ENCODE data around the gene TSPAN18. TPM values are rescaled to one million over a fixed set of nuclear protein-coding genes. Genes with fewer than 3 reads are reported as not detected.

TSPAN18 gene
- polyA plus RNA-seq, 1 donor = 48.1 TPM

DNA sequence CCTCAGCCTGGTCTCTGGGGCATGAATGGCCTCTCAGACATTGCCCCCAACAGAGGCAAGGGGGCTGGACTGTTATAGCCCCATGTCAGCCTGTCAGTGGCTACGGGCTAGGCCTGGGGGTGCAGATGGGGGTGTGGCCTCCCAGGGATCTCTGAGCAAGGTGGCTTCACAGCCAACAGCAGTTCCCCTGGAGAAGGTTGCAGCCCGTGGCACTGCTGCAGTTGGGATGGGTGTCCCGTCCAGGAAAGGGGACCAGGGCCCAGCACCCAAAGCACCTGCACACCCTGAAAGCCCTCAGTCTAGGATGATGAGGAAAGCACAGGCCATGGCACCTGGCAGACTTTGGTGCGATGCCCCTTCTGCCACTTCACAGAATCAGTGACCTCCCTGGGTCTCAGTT lies 122.7 kb downstream of the TSPAN18 start:
- DNase-seq = no peak

DNA sequence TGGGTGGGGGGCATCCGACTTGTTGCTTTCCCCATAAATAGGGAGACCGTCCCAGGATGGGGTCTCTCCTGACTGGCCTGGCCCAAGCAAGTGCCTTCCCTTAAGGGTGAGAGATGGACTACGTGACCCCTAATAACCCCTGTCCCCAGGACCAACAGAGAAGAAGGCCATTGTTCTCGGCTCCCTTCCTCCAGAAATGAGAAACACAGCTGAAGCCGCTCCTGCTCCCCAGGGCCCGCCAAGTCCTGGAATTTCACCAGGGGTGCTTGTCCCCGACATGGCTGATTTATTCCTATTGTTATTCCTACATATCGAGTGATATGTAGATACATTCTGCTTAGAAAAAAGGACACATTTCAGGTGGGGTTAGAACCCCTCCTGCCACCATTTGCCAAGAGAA lies 123.2 kb downstream of the TSPAN18 start:
- no peak for DNase-seq

DNA sequence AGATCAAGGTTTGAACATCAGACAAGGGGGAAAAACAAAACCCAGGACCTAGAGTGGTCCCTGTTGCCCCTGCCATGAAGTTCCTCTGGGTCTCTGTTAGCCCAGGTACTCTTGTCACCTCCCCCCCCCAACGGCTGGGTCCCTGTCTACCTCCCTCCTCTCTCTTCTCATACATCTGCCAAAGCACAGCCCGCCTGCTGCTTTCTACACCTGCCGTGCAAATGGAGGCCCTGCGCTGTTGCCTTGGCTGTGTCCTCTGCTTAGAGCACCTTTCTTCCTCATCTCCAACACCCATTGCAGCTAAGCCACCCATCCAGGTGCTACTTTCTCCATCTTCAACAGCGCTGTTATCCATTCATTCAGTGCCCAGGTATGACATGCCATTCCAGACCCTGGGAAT lies 124.7 kb downstream of the TSPAN18 start:
- no peak for DNase-seq

DNA sequence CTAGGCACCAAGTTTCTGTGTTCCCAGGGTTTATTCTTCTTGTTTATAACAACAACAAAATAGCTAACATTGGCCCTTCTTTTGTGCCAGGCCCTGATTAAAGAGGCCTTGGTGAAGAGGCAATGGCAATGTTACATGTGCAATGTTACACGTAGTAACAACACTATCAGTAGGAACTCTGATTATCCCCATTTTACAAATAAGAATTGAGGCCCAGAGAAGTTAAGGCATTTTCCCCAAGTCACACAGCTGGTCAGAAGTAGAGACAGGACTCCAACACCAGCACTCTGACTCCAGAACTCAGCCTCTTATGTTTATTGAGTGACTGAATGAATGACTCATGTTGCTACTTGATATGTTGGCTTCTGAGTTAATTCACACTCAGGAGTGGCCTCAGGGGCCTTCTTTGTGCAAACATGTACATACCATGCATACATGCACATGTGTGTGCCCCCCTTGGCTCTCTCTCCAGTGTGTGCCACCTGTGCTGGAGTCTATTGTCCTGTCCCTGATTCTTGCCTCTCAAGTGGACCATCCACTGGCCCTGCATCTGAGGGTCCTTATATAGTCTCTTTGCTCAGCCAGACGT lies 125.5 kb downstream of the TSPAN18 start:
- no peak for DNase-seq

DNA sequence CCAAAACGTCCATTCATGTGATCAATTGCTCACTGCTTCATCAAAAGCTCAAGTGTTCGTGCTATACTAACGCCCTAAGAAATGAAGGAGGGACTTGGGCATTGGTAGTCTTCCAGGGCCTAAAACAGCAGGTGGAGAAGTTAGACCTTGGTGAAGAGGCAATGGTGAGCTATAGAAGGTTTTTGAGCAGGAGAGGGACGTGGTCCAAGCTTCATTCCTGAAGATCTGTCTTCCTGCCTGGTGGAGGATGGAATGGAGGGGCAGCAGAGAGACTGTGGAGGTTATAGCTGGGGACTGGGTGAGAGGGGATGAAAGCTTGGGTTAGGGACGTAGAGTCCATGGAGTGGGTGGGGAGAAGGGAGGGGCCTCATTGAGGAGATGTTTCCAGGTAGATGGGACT lies 126.2 kb downstream of the TSPAN18 start:
- DNase-seq = no peak

DNA sequence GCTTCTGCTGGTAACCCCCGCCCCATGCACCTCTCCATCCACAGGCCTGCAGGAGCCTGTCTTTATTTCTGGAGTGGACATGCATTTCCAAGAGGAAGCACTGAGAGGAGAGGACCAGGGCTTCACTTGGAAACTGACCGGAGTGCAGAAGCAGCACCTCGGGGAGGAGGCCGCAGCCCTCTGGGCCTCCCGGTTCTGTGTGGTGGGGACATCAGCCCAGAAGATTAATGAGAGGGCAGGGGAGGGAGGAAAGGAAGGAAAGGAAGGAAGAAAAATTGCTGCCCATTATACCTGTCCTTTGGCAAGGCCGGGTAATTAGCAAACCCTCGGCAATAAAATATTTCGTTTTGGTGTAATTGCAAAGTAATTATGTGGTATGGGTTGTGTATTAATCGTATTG lies 126.9 kb downstream of the TSPAN18 start:
- no peak for DNase-seq

DNA sequence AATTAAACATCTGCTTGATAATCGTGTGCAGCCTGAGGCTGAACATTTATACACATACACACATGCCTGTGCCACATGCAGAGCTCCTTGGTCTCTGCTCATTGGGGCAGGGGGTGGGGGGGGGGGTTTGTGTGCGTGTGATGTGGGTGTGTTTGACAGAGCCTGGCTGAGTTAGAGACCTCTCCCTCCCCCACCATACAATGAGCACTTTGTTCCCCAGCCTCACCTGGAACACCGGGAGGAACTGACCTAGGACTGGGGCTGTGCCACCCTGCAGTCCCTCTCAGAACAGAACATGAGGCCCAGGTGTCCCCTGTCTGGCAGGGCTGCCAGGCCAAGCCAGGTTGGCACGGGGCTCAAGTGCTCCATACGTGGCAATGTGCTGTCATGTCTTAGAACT lies 127.3 kb downstream of the TSPAN18 start:
- DNase-seq = no peak

DNA sequence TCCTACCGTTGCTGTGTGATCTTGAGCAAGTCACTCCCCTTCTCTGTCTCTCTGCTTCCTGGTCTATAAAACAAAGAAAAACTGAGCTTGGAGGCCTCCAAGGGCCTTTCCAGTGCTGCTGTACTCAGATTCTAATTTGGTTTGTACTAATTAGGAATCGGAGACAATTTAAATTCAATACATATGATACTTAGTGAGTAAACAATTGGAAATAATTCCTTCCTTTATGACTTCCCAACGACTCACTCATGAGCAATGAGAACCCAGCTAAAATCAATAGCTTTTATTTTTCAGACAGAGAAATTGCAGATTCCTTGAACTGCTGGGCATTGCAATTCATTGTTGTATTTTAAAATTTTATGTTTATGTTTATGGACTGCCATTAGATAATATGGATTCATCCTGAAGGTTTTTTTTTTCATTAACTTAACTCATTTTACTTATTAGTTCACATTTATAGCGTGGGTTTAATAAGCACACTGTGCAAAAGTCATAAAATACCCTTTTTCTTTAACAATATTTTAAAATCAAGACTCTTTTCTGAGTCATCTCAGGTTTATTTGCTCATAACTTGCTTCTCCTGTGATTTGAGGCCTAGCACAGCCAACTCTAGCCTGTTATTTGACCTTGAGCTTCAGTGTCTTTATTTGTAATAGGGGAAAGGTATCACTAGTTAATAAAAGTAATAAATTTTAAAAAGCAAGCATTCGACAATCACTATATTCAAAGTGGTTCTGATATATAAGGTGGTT lies 128.2 kb downstream of the TSPAN18 start:
- no peak for DNase-seq

DNA sequence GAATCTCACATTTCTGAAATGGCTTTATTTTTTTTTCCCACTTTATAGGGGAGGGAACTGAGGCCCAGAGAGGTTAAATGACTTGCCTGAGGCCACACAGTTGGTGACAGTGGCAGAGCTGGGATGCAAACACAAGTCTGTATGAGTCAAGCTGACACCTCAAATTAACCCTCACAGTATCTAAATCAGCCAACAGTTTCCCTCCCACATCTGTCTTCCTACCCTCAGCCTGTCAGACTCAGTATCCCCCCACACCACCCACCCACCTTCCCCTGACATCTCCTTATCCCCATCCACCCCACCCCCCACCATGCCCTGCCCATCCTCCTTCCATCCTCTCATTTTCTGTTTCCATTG lies 128.7 kb downstream of the TSPAN18 start:
- DNase-seq = no peak

DNA sequence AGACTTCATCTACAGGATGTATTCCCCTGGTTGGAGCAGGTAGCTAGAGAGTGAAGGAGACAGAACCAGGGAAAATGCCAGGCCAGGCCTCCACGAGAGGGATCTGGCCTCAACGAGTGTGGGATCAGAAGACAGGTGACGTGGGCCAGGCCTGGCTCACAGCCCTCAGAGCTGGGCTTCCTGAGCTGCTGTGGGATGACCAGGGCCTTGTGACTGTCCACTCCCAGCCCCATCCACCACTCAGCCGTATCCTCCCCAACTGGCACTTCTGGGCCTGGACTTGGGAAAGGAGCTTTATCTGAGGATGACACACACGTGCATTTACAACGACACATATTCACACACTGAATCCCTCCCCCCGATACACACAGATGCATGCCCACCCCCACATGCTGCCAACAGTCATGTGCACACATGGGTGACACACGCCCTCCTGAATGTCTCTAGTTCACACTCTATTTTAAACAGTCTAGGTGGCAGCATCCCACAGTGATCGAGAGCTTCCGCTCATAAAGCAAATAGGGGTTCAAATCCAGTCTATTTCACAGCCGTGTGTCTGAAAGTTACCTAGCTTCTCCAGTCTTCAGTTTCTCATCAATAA lies 130.8 kb downstream of the TSPAN18 start:
- DNase-seq = no peak

DNA sequence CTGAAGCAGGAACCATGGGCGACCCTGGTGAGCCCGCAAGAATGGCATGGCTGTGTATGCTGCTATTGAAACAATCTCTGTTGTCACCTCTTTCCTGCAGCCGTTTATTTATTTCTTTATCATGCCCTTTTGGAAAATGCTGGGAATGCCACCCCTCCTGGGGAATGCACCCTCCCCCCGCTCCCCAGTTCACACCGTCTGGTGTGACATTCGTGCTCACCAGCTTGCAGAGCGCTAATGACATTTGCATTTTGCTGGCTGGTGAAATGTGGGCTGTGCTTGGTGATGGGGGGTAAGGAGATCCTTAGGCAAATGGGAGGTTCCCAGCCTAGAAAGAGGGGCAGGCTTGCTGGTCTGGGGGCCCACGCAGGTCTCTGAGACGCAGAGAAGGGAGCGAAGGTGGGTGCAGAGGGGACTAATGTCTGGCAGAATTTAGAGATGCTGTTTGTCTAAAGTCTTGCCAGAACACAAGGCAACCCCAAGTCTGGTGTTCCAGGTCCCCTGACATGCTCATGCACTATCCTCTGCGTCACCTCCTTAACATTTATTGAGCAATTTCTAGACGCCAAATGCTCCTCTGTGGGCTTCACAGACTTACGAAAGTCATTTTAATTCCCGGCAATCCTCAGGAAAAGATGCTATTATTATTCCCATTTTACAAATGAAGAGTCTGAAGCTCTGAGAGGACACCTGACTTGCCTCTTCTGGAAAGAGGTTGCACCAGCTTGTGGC lies 132.2 kb downstream of the TSPAN18 start:
- DNase-seq = no peak

DNA sequence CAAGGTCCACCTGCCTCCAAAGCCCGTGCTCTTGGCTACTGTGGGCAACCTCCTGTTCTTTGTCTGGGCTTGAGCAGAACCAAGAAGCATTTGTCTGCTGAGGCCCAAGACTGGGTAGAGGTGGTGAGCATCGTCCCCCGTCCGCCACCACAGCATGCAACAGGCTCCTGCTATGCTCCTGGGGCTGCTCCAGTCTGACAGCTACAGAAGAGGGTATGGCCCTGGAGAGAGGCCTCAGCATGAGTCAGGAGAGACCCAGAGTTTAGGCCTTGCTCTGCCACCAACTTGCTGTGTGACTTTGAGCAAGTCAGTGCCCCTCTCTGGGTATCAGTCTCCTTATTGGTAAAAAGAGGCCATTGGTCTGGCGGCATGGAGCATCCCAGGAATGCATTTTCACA lies 132.8 kb downstream of the TSPAN18 start:
- DNase-seq = no peak

DNA sequence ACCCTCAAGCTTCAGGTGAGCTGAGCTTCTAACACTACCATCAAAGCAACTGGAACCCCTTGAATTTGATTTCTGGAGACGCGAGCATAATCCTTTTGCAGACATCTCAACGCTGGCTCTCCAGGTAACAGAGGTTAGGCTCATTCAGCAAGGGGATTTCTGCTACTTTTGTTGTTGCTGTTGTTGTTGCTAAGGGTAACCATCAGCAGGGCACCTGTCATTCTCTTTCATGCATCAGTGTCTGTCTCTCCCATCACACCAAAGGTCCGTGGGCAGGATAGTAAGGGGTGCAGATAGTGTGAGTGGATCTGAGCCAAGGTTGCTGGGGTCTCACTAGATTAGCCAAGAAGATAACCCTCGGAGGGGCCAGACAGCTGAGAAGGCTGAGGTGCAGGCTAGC lies 133.6 kb downstream of the TSPAN18 start:
- no peak for DNase-seq

DNA sequence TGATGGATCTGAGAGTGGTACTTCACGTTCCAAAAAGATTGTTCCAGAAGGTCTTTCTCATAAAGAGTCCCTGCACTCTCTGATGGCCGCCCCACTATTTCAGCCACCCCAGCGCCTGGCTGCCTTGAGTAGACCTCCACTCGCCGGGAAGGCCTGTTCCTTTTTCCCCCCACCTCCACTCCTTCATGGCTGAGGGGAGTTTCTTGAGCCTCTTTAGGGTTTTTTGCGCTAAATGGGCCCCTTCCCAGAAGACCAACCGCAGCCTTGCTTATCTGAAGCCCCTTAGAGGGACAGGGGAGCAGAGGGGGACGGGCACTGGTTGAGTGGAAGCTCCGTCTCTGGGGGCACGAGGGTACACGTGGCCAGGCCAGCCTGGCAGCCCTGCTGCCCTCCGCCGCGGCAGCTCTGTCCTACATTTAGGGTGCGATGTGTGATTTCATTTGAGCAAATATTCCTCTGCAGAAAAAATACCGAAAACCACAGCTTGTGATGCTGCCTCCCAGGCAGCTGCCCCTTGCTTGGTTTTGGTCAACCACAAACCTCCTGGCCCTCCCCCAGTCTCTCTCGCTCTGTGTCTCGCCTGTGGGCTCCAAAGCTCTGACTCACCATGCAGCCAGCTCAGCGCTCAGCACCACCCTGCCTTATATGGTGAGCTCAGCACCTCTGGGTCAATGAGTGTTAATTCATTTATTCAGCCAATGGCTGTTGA lies 135.2 kb downstream of the TSPAN18 start:
- no peak for DNase-seq

DNA sequence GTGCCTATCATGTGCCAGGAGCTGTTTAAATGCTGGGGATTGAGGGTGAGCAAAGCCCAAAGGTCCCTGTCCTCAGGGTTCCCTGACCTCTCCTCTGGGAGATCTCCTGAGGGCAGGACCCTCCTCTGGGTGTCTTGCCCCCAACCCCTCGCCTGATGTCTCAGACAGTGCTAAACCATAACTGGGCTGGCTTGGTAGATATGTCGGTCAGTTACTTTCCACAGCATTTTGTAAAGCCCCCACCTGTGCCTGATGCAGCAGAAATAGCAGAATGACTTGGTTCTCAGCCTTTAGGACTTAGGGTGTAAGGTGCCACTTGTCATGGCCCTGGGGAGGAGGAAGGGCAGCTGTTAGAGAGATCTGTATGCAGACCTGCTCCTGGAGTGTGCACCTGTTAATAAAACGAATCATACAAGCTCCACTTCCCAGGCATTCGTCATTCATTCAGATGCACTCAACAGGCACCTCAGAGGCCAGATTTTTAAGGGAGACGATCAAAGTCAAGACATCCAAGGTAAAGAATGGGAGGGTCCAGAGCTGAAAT lies 135.9 kb downstream of the TSPAN18 start:
- DNase-seq = no peak

DNA sequence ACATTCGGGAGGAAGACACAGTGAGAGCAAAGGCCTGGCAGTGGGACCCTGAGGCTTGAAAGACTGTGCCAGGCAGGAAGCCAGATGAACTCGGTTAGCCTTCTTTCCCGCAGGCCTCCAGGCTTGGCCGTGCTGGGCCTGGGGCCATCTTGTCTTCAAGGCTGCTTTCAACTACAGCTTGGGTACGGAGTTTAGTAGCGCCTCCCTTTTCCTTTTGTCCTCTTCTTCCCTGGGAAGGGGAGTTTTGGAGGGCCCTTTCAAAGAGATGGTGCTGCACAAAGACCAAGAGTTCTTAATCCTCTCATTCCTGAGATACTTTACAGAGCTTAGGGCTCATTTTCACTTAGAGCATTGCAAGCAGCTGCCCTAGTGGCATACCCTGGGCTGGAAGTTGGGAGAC lies 136.5 kb downstream of the TSPAN18 start:
- no peak for DNase-seq

DNA sequence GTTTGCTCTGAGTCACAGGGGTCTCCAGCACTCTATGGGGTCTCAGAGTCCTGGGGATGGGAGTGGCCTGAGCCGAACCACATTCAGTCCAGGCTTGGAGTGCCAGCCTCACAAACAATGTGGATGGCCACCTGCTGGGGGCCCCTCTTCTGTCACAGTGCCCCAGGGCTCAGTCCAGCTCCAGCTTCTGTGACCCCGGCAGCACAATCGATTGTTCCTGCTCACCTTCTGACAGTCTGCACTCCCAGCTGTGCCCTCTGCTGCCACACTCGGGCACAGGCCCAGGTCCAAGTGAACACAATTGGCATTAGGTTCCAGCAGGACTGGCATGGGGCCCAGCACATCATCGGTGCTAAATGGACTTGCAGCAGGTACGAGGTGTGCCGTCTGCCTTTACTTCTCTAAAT lies 139.1 kb downstream of the TSPAN18 start:
- DNase-seq = no peak

DNA sequence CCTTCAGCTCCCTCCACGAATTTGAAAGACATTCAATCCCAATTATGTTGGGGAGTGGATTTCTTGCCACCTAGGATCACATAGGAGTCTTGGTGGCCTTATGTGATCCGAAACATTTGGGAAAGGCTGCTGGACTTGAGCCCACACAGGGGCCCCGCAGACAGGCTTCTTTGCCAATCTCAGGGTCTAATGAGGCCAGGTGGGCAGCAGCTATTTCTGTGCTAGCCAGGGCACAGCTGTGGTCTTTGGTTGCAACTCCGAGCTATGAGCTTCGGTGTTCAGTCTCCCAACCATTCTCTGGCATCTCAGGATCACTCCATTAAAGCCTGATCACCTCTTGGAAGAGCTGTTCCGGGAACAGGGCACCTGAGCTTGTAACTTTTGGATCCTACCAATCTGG lies 139.5 kb downstream of the TSPAN18 start:
- DNase-seq = no peak

DNA sequence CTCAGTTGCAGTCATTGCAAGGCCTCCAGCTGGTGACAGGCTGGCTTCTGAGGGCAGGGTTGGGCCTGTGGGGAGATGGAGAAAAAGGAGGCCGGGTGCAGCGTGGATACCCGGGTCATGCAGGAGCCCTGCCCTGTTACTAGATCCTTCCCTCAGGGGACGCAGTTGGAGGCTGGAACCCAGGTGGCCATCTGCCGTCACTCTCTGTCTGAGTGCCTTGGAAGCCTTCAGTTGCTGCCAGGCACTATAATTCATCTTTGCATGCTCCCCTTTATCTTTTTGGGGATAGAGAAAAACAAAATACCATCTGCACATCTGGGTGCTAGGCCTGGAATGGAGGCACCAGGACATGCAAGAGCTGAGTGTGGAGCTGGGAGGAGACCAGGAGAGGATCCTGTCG lies 141.3 kb downstream of the TSPAN18 start:
- DNase-seq = no peak

DNA sequence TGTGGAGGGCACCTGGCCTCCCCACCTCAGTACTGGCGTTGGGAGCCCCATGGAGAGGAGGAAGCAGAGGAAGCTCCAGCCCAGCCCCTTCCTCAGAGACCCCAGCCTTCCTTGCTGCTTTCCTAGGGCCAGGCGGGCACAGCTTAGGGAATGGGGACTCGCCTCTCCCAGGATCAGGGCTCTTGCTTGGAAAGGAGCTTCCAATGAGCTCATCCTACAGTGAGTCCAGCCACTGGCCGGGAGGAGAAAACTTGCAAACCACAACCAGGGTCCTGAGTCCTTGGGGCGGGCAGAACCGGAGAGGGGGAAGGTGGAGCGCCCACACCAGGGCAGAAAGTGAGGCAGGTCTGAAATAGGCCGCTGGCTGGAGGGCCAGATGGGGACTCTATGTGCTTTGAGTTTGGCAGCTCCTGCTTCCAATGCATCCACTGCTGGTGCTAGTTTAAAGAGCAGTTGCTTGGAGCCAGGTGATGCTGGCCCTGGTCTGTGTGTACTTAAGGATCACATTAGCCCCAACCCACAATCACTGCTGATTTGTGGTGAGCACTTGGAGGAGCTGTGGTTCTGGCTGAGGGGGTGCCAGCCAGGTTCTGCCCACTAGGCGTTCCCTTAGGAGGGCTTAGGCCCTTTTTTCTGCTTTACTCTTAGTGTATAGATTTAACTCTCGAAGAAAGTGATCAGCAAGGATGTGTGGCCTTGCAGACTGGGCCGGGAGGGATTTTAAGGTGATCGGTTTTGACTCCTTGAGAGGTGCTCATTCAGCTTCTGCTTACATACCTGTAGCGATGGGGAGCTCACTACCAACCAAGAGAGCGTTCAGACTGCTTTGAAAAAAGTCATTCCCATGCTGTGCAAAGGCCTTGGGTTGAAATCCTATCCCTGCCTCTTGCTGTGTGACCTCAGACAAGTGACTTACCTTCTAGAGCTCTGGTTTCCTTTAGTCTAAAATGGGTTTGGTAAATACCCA lies 142.0 kb downstream of the TSPAN18 start:
- DNase-seq = no peak

DNA sequence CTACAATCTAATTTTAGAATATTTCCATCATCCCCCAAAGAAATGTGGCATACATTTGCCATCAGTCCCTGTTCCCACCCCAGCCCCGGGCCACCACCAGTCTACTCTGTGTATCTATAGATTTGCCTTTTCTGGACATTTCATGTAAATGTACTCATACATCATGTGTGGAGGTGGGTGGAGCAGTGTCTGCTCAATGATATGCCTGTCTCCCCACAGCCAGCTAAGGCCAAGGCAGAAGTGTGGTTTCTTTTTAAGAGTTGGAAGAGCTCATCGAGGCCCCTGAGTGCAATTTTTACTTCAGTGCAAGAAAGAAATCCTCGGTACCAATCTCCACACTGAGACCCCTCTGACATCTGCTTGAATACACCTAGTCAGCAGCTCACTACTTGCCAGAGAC lies 143.4 kb downstream of the TSPAN18 start:
- DNase-seq = no peak

All from hindlimb muscle (tissue), 1 donor.